ENCODE results near the gene SIGLEC9. TPM values are rescaled to one million over a fixed set of nuclear protein-coding genes. Genes with fewer than 3 reads are reported as not detected.
"Not testable (repeated sequence)": the region's sequence is repeated elsewhere in the genome, so short reads cannot be mapped to it uniquely, and the experiment has no call there.

SIGLEC9 gene
- total RNA-seq, 4 donors from 2014 or later = 2.0 to 2.2 TPM; not detected in 2

- in situ Hi-C loops (cut with MboI; ENCODE audit: low pct_ligation_motif_present in 1 of 4, low pct_unique_long_range_greater_than_20kb in 1 of 4, low sequenced_read_pairs in 3 of 4) (no loop called here), intact Hi-C loops (cut with DNase I; ENCODE audit: low total_unique reads) (no loop called here)
- Histone ChIP-seq H3K9me3 (no peaks in the 10 kb centered on the region), H3K27me3 (peaks cover 18% of the 10 kb centered on the region), H3K27ac (peak overlapping the region in 2 of 4 donors; percentile 1 to 39), H3K4me3 (no peak overlapping the region), H3K4me1 (no peaks in the 10 kb centered on the region), H3K36me3 (no peaks in the 10 kb centered on the region)
- WGBS, 2 donors (ENCODE audit: low coverage in 1 of 2) = 78% methylated on average over 6 of the region's 6 CpGs; no CpG with 5 or more reads in 1 of the 2 donors
- TF ChIP-seq POLR2AphosphoS5 (IDR thresholded peaks at IDR 0.05) (no peak), EP300 (IDR thresholded peaks at IDR 0.05; ENCODE audit: low read depth) (no peak)
- no peak for DNase-seq
Observed at GRCh38 chr19:51141181-51141580, 16.5 kb downstream of the SIGLEC9 start.

GRCh38 chr19:51142119-51142518 lies 17.4 kb downstream of the SIGLEC9 start, which contains the start of gene SIGLEC7:
SIGLEC7 (plus strand) TSS chr19:51142301; CDS start chr19:51142370, 69 bp downstream.
- Histone ChIP-seq H3K4me3 (no peak within 1 kb of the TSS), H3K36me3 (no peaks in the 10 kb centered on the region), H3K27ac (peak within 1 kb of the TSS; percentile 1 to 47 (median 36)), H3K4me1 (no peaks in the 10 kb centered on the region), H3K27me3 (peaks cover 18% of the 10 kb centered on the region), H3K9me3 (no peaks in the 10 kb centered on the region)
- intact Hi-C loops (cut with DNase I; ENCODE audit: low total_unique reads) (no loop called here), in situ Hi-C loops (cut with MboI; ENCODE audit: low pct_ligation_motif_present in 1 of 4, low pct_unique_long_range_greater_than_20kb in 1 of 4, low sequenced_read_pairs in 3 of 4) (no loop called here)
- peak; percentile 22 for DNase-seq
- 65% methylated on average over 14 of the region's 14 CpGs; no CpG with 5 or more reads in 1 of the 2 donors for WGBS, 2 donors (ENCODE audit: low coverage in 1 of 2)
- TF ChIP-seq POLR2A (IDR thresholded peaks at IDR 0.05) (no peak), EP300 (IDR thresholded peaks at IDR 0.05; ENCODE audit: low read depth) (no peak), POLR2AphosphoS5 (IDR thresholded peaks at IDR 0.05) (peak in 1 of 3 donors; percentile 36), CTCF (IDR thresholded peaks at IDR 0.05) (no peak)

GRCh38 chr19:51142809-51143475 lies 18.2 kb downstream of the SIGLEC9 start:
- in situ Hi-C loops (cut with MboI; ENCODE audit: low pct_ligation_motif_present in 1 of 4, low pct_unique_long_range_greater_than_20kb in 1 of 4, low sequenced_read_pairs in 3 of 4); H3K9me3 ChIP-seq; H3K4me1 ChIP-seq; intact Hi-C loops (cut with DNase I; ENCODE audit: low total_unique reads); DNase-seq; H3K4me3 ChIP-seq; H3K36me3 ChIP-seq: not testable (repeated sequence)
- 62 to 100% methylated on average over 1 to 12 of the region's 15 CpGs for WGBS, 2 donors (ENCODE audit: low coverage in 1 of 2)
- H3K27ac ChIP-seq = peak overlapping the region in 1 of 4 donors; percentile 41
- H3K27me3 ChIP-seq = peaks cover 11% of the 10 kb centered on the region

GRCh38 chr19:51143486-51143885 lies 18.8 kb downstream of the SIGLEC9 start:
- H3K27ac ChIP-seq = no peak overlapping the region
- WGBS, 2 donors (ENCODE audit: low coverage in 1 of 2) = 86% methylated on average over 4 of the region's 5 CpGs; no CpG with 5 or more reads in 1 of the 2 donors
- H3K36me3 ChIP-seq = no peaks in the 10 kb centered on the region
- H3K4me1 ChIP-seq = no peaks in the 10 kb centered on the region
- H3K27me3 ChIP-seq = peaks cover 8% of the 10 kb centered on the region
- TF ChIP-seq POLR2AphosphoS5 (IDR thresholded peaks at IDR 0.05) (no peak), CTCF (IDR thresholded peaks at IDR 0.05) (no peak), POLR2A (IDR thresholded peaks at IDR 0.05) (no peak), EP300 (IDR thresholded peaks at IDR 0.05; ENCODE audit: low read depth) (no peak)
- in situ Hi-C loops (cut with MboI; ENCODE audit: low pct_ligation_motif_present in 1 of 4, low pct_unique_long_range_greater_than_20kb in 1 of 4, low sequenced_read_pairs in 3 of 4) = no loop called here
- intact Hi-C loops (cut with DNase I; ENCODE audit: low total_unique reads) = no loop called here
- no peaks in the 10 kb centered on the region for H3K9me3 ChIP-seq
- H3K4me3 ChIP-seq = no peak overlapping the region
- DNase-seq = no peak

GRCh38 chr19:51144482-51145045 lies 19.9 kb downstream of the SIGLEC9 start:
- Histone ChIP-seq H3K27ac (no peak overlapping the region), H3K4me1 (no peaks in the 10 kb centered on the region), H3K4me3 (no peak overlapping the region), H3K9me3 (no peaks in the 10 kb centered on the region), H3K36me3 (no peaks in the 10 kb centered on the region), H3K27me3 (peaks cover 8% of the 10 kb centered on the region)
- in situ Hi-C loops (cut with MboI; ENCODE audit: low pct_ligation_motif_present in 1 of 4, low pct_unique_long_range_greater_than_20kb in 1 of 4, low sequenced_read_pairs in 3 of 4) = no loop called here
- intact Hi-C loops (cut with DNase I; ENCODE audit: low total_unique reads) = no loop called here
- 81% methylated on average over 10 of the region's 11 CpGs; no CpG with 5 or more reads in 1 of the 2 donors for WGBS, 2 donors (ENCODE audit: low coverage in 1 of 2)
- TF ChIP-seq POLR2AphosphoS5 (IDR thresholded peaks at IDR 0.05) (no peak), EP300 (IDR thresholded peaks at IDR 0.05; ENCODE audit: low read depth) (no peak), POLR2A (IDR thresholded peaks at IDR 0.05) (no peak), CTCF (IDR thresholded peaks at IDR 0.05) (no peak)
- DNase-seq = no peak

All from transverse colon (tissue), 4 donors.